Right cardiac atrium (tissue), 5 donors: Measurements from ENCODE around the gene SNX22. TPM values are rescaled to one million over a fixed set of nuclear protein-coding genes. Genes with fewer than 3 reads are reported as not detected.
"Not testable (repeated sequence)": the region's sequence is repeated elsewhere in the genome, so short reads cannot be mapped to it uniquely, and the experiment has no call there.

Experiments
- ATAC-seq, 2 donors: fragments of 200-7000 bp; cut with Tn5 transposase; one replicate each; pipeline versions ENCODE4 v1.8.0 to v1.9.1; 2020; ENCODE audit warnings: moderate library complexity in 2 of 2, mild to moderate bottlenecking in 1 of 2
- DNase-seq, 3 donors: peaks; one replicate each; pipeline ENCODE4 v3.0.0-alpha.2; 2020
- H3K27ac ChIP-seq: one replicate; pipeline ENCODE4 v1.5.1; 2013; ENCODE audit warnings: mild to moderate bottlenecking, low read length, control low read depth, moderate library complexity
- H3K27me3 ChIP-seq: one replicate; pipeline ENCODE4 v1.6.1; 2013; ENCODE audit not compliant: control insufficient read depth, insufficient read depth
- H3K4me1 ChIP-seq: one replicate; pipeline ENCODE4 v1.6.1; 2013; ENCODE audit warnings: low read length; ENCODE audit not compliant: control insufficient read depth, insufficient read depth
- H3K4me3 ChIP-seq: one replicate; pipeline ENCODE4 v1.5.1; 2013; ENCODE audit warnings: low read length, control low read depth
- H3K9me3 ChIP-seq: one replicate; pipeline ENCODE4 v1.6.1; 2013; ENCODE audit warnings: low read length; ENCODE audit not compliant: control insufficient read depth
- WGBS: extraction: QIAGEN DNeasy Blood & Tissue Kit; methylation state at CpG from one replicate; pipeline ENCODE4 v1.1.7; 2013; 5-methylcytosine and 5-hydroxymethylcytosine counted together
- intact Hi-C, 4 donors: fragments of 100-400 bp; cut with DNase I; formaldehyde crosslinking; loops; one replicate each; pipeline versions ENCODE4 v1.11.0 to v1.14.0; 2022 to 2023
- polyA plus RNA-seq: library from polyadenylated mRNA; stranded (reverse); fragments of 200-250 nt; gene quantifications from one replicate; pipeline ENCODE4 v1.2.3, GENCODE V29; 2013
- total RNA-seq, 4 donors: library from RNA; stranded (reverse); fragmentation: NEBNext Ultra II Directional; extraction: Animal tissue kit (Norgen Biotek cat#: 25700); gene quantifications; one replicate each; pipeline ENCODE4 v1.2.1, GENCODE V29; 2021
- donor health status: healthy with polysubstance abuse.
- donor health status: DM: no; HTN: yes; CAD: no.
- donor health status: DM: no; HTN: no; CAD: no.
- donor health status: DM: no; HTN: yes; CAD: no; lungs with severe emphysema.
- donor health status: DM: yes; HTN: yes; CAD: no.

The SNX22 gene
- total and polyA plus RNA-seq, 5 donors, result 56.2 to 114 (median 66.4) TPM

GRCh38 chr15:64117759-64118487, 33.6 kb upstream of the SNX22 start:
- Histone ChIP-seq H3K9me3 (no peaks in the 10 kb centered on the region), H3K27me3 (no peaks in the 10 kb centered on the region), H3K4me3 (no peak overlapping the region), H3K27ac (no peak overlapping the region), H3K4me1 (no peaks in the 10 kb centered on the region)
- ATAC-seq (no peak), DNase-seq (no peak)
- 68% methylated on average over 5 of the region's 5 CpGs for WGBS
- intact Hi-C loops, result no loop called here

DNA sequence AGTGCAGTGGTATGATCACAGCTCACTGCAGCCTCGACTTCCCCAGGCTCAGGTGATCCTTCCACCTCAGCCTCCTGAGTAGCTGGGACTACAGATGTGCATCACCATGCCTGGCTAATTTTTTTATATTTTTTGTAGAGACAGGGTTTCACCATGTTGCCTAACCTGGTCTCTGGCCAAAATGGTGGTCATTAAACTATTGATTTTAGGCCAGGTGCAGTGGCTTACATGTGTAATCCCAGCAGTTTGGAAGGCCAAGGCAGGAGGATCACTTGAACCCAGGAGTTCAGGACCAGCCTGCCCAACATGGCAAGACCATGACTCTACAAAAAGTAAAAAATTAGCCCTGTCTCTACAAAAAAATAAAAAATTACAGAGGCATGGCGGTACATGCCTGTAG, 31.2 kb upstream of the SNX22 start:
- DNase-seq, H3K27me3 ChIP-seq, ATAC-seq, H3K9me3 ChIP-seq, intact Hi-C loops, H3K27ac ChIP-seq, H3K4me3 ChIP-seq, H3K4me1 ChIP-seq: not testable (repeated sequence)
- 98% methylated on average over 2 of the region's 2 CpGs for WGBS

- H3K9me3 ChIP-seq, result no peaks in the 10 kb centered on the region
- ATAC-seq, result no peak
- no peaks in the 10 kb centered on the region for H3K4me1 ChIP-seq
- WGBS, result 82% methylated on average over 4 of the region's 4 CpGs
- no peak overlapping the region for H3K27ac ChIP-seq
- DNase-seq, result no peak
- H3K27me3 ChIP-seq, result no peaks in the 10 kb centered on the region
- intact Hi-C loops, result no loop called here
- H3K4me3 ChIP-seq, result no peak overlapping the region
Observed at GRCh38 chr15:64121614-64122013, 29.9 kb upstream of the SNX22 start.

DNA sequence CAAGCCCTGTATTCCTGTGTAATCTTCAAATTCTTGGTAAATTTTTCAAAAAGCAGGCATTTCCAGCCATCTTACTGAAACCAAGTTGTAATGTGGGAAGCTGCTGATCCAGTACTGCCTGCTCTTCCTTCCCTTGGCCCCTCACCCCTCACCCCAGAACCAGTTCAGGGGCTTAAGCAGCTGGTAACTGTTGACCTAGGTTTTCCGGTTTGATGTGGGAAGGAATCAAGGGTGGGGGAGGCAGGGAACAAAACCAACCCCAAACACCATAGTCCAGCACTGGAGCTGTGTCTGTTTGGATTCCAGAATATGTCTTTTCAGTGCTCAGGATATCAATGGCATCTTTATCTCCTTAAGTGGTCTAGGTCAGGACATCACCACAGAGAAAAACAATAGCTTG, 29.1 kb upstream of the SNX22 start:
- H3K9me3 ChIP-seq, result no peaks in the 10 kb centered on the region
- H3K27me3 ChIP-seq, result no peaks in the 10 kb centered on the region
- 82% methylated on average over 1 of the region's 1 CpG for WGBS
- ATAC-seq (no peak), DNase-seq (no peak)
- no peak overlapping the region for H3K27ac ChIP-seq
- intact Hi-C loops, result no loop called here
- H3K4me3 ChIP-seq, result no peak overlapping the region
- H3K4me1 ChIP-seq, result no peaks in the 10 kb centered on the region

- H3K27ac ChIP-seq, result no peak overlapping the region
- no peak overlapping the region for H3K4me3 ChIP-seq
- DNase-seq (no peak), ATAC-seq (peak; percentile 31 to 61)
- H3K4me1 ChIP-seq, result no peaks in the 10 kb centered on the region
- intact Hi-C loops, result no loop called here
- no peaks in the 10 kb centered on the region for H3K9me3 ChIP-seq
- H3K27me3 ChIP-seq, result no peaks in the 10 kb centered on the region
- 86% methylated on average over 3 of the region's 3 CpGs for WGBS
Observed at GRCh38 chr15:64122936-64123351, 28.6 kb upstream of the SNX22 start.

- no peak for ATAC-seq
- WGBS, result 81% methylated on average over 3 of the region's 3 CpGs
- intact Hi-C loops, result no loop called here
Observed at GRCh38 chr15:64125978-64126377, 25.6 kb upstream of the SNX22 start.

DNA sequence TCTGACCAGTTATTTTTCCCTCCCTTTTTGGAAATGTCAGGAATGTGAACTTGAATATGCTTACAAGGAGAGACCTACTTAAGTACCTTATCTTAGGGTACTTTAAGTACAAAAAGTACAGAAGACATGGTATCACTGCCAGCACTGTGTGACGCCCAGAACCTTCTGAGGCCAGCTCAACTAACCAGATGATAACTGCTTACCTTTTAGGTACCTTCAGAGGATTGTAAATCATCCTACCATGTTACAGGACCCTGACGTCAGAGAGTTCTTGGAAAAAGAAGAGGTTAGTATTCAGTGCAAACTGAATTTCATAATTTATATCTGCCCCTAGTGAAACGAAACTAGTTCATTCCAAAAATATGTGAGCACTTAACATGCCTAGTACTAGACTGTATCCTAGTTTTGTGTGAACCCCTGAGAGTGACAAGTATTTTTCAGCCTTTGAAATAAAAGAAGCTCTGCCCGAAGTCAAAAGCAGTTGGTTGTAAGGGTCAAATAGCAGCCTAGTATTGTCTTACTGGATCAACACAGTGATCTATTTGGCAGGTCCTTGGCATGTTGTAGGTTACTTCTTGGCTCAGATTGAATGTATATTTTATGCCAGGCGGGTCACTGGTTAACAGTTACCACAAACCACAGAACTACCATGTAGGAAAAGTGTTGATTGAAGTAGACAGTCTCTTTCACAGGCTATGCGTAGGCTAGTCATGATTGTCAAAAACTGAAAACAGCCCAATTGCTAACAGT, 23.8 kb upstream of the SNX22 start:
- no peak overlapping the region for H3K27ac ChIP-seq
- no peak for ATAC-seq
- H3K4me3 ChIP-seq, result no peak overlapping the region
- WGBS, result 78% methylated on average over 6 of the region's 6 CpGs
- intact Hi-C loops, result no loop called here
- no peaks in the 10 kb centered on the region for H3K27me3 ChIP-seq
- H3K9me3 ChIP-seq, result no peaks in the 10 kb centered on the region
- peaks cover 3% of the 10 kb centered on the region for H3K4me1 ChIP-seq
- no peak for DNase-seq

More at GRCh38 chr15:64125978-64126377, 25.6 kb upstream of the SNX22 start:
- Histone ChIP-seq H3K4me1 (no peaks in the 10 kb centered on the region), H3K9me3 (no peaks in the 10 kb centered on the region), H3K27ac (no peak overlapping the region), H3K27me3 (no peaks in the 10 kb centered on the region), H3K4me3 (no peak overlapping the region)
- DNase-seq, result no peak

DNA sequence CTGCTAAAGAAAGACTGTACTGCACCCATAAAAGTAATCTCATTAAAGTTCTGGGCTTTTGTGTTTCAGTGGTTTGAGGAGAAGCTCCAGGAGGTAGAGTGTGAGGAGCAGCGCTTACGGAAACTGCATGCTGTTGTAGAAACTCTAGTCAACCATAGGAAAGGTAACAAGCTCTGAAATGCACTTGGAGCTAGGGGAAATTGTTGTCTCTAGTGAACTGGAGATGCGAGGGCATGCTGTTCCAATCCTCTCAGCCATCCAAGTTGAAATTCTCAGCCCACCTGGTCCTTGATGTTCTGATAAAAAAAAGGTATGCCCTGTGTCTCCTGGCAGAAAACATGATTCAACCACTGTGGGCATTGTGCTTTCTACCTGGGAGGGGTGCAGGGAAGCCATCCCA, 21.4 kb upstream of the SNX22 start:
- Histone ChIP-seq H3K9me3 (no peaks in the 10 kb centered on the region), H3K27me3 (no peaks in the 10 kb centered on the region), H3K4me1 (peaks cover 8% of the 10 kb centered on the region), H3K27ac (no peak overlapping the region), H3K4me3 (no peak overlapping the region)
- DNase-seq (no peak), ATAC-seq (no peak)
- intact Hi-C loops, result no loop called here
- 97% methylated on average over 3 of the region's 3 CpGs for WGBS

DNA sequence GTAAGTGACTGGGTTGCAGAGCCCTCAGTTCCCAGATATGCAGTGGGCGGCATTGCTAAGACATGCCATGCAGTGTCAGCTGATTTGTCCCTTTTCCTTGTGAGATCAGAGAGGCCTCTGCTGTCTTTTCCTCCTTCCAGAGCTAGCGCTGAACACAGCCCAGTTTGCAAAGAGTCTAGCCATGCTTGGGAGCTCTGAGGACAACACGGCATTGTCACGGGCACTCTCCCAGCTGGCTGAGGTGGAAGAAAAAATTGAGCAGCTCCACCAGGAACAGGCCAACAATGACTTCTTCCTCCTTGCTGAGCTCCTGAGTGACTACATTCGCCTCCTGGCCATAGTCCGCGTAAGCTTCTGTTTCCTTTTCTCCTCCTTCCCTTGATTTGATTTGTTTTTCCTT, 20.0 kb upstream of the SNX22 start:
- intact Hi-C loops, result no loop called here
- ATAC-seq (peak in 1 of 2 donors; percentile 30), DNase-seq (no peak)
- Histone ChIP-seq H3K27ac (peak overlapping the region; percentile 8), H3K4me1 (peaks cover 8% of the 10 kb centered on the region), H3K4me3 (no peak overlapping the region), H3K27me3 (no peaks in the 10 kb centered on the region), H3K9me3 (no peaks in the 10 kb centered on the region)
- 85% methylated on average over 7 of the region's 7 CpGs for WGBS

DNA sequence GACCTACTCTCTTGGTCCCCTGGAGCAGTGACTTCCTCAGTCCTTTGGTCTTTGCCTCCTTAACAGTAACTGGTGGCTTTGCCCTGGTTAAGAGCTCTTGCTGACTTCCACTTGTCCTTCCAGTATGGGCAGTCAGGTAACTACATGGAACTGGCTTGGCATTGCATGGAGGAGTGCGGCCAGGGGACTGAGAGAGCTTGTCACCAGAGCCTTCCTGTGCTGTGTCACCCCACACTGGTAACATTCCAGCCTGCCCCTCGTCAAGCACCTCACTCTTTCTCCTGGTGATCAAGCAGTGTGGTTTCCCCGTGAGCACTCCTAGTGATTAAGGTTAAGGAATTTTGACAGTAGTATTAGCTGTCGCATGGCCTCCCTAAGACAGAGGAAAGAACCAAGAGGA, 19.3 kb upstream of the SNX22 start:
- intact Hi-C loops, result no loop called here
- ATAC-seq (no peak), DNase-seq (no peak)
- Histone ChIP-seq H3K27ac (peak overlapping the region; percentile 20), H3K9me3 (no peaks in the 10 kb centered on the region), H3K4me1 (peaks cover 8% of the 10 kb centered on the region), H3K27me3 (no peaks in the 10 kb centered on the region), H3K4me3 (no peak overlapping the region)
- 84% methylated on average over 4 of the region's 4 CpGs for WGBS

GRCh38 chr15:64133623-64134344, 17.7 kb upstream of the SNX22 start:
- Histone ChIP-seq H3K27me3 (no peaks in the 10 kb centered on the region), H3K9me3 (no peaks in the 10 kb centered on the region), H3K27ac (peak overlapping the region; percentile 54), H3K4me3 (no peak overlapping the region), H3K4me1 (peaks cover 8% of the 10 kb centered on the region)
- DNase-seq (peak in 1 of 3 donors; percentile 64), ATAC-seq (no peak)
- intact Hi-C loops, result no loop called here
- 90% methylated on average over 10 of the region's 10 CpGs for WGBS
